ENCODE measurements around the gene NKD1.
A peak's percentile ranks its signal among the peaks of the same experiment; 100 is the strongest.

Gene NKD1

DNA sequence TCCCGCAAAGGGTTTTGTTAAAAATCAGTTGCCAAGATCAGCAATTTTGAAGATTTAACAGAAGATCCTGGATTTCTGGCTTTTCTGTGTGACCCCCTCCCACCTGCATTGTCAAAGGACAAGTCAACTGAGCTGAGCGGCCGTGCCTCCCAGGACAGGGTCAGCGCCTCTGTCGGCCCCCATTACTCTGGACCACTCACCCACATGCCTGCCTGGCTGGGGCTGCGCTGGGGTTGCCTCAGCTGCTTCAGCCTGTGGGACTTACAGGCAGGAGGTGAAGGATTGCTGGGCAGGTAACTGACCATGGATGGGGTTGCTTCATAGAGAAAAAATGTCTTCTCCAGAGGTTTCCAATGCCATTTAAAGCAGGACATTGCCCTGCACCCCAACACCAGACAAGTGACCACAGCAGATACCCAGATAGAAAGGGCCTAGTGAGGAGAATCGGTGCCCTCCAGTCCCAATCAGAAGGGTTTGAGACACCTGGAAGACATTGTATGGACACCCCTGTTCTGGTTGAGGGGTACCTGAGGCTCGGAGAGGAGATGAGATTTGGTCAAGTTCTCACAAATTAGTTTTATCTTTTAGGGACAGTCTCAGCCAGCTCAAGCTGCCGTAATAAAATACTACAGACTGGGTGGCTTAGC, 80.1 kb downstream of the NKD1 start:
- no peak overlapping the region for H3K4me3 ChIP-seq (ENCODE audit: low read length in 2 of 2)
- no peaks in the 10 kb centered on the region for H3K27me3 ChIP-seq (ENCODE audit: control insufficient read depth in 3 of 3, insufficient read depth in 3 of 3, low read depth in 1 of 3, low read length in 3 of 3)
- no peak overlapping the region for H4K8ac ChIP-seq (ENCODE audit: low read depth, low read length)
- no peaks in the 10 kb centered on the region for H3K4me1 ChIP-seq (ENCODE audit: control insufficient read depth in 2 of 2, insufficient read depth in 1 of 2, low read depth in 1 of 2, low read length in 2 of 2)
- H3K79me1 ChIP-seq (ENCODE audit: low read depth, low read length): no peaks in the 10 kb centered on the region
- no peak for DNase-seq (ENCODE audit: low spot score)
- WGBS, 2 donors (ENCODE audit: extremely low coverage in 2 of 2, insufficient read length in 2 of 2, insufficient replicate concordance in 1 of 2): no CpG with 5 or more reads among the region's 9 CpGs
- no peak overlapping the region for H3K27ac ChIP-seq (replicated peaks; ENCODE audit: low read length)
- no peak overlapping the region for H3K4me2 ChIP-seq (ENCODE audit: insufficient read depth, low read length, poor library complexity, severe bottlenecking)
- no peaks in the 10 kb centered on the region for H3K9me3 ChIP-seq (replicated peaks in 1 of 2; ENCODE audit: control insufficient read depth in 2 of 2, insufficient read depth in 1 of 2, low read depth in 1 of 2, low read length in 2 of 2)
- H4K91ac ChIP-seq (ENCODE audit: low read depth, low read length, poor library complexity): no peak overlapping the region
- H2BK120ac ChIP-seq (ENCODE audit: low read depth, low read length): no peak overlapping the region
- no peak overlapping the region for H2BK5ac ChIP-seq (ENCODE audit: low read length)
- H3K14ac ChIP-seq (ENCODE audit: low read length): no peak overlapping the region
- H3K9ac ChIP-seq (ENCODE audit: low read depth, low read length, poor library complexity): peak overlapping the region; percentile 45
- no peak overlapping the region for H3K18ac ChIP-seq (ENCODE audit: low read length)
- no peak overlapping the region for H2AFZ ChIP-seq (ENCODE audit: low read length)
- no peak overlapping the region for H3K4ac ChIP-seq (ENCODE audit: low read length)
- no peak overlapping the region for H2BK15ac ChIP-seq (ENCODE audit: low read length)
- no peak overlapping the region for H3K23ac ChIP-seq (ENCODE audit: low read depth, low read length, poor library complexity)
- H3K36me3 ChIP-seq (replicated peaks in 1 of 2; ENCODE audit: control insufficient read depth in 2 of 2, insufficient read depth in 2 of 2, low read length in 2 of 2): peaks cover 0 to 17% of the 10 kb centered on the region in 2 donors
- peak overlapping the region; percentile 44 for H2AK5ac ChIP-seq (ENCODE audit: low read depth, low read length)
- H2BK12ac ChIP-seq (ENCODE audit: low read length): no peak overlapping the region

- Histone ChIP-seq H3K9ac (ENCODE audit: low read depth, low read length, poor library complexity) (no peak overlapping the region), H4K8ac (ENCODE audit: low read depth, low read length) (no peak overlapping the region), H3K4me1 (ENCODE audit: control insufficient read depth in 2 of 2, insufficient read depth in 1 of 2, low read depth in 1 of 2, low read length in 2 of 2) (no peaks in the 10 kb centered on the region), H2BK120ac (ENCODE audit: low read depth, low read length) (no peak overlapping the region), H3K23ac (ENCODE audit: low read depth, low read length, poor library complexity) (no peak overlapping the region), H3K4me2 (ENCODE audit: insufficient read depth, low read length, poor library complexity, severe bottlenecking) (no peak overlapping the region), H3K27me3 (ENCODE audit: control insufficient read depth in 3 of 3, insufficient read depth in 3 of 3, low read depth in 1 of 3, low read length in 3 of 3) (no peaks in the 10 kb centered on the region), H3K4ac (ENCODE audit: low read length) (no peak overlapping the region), H2AK5ac (ENCODE audit: low read depth, low read length) (no peak overlapping the region), H3K18ac (ENCODE audit: low read length) (no peak overlapping the region), H3K27ac (replicated peaks; ENCODE audit: low read length) (no peak overlapping the region), H3K36me3 (replicated peaks in 1 of 2; ENCODE audit: control insufficient read depth in 2 of 2, insufficient read depth in 2 of 2, low read length in 2 of 2) (peaks cover 0 to 17% of the 10 kb centered on the region in 2 donors), H2BK5ac (ENCODE audit: low read length) (no peak overlapping the region), H3K9me3 (replicated peaks in 1 of 2; ENCODE audit: control insufficient read depth in 2 of 2, insufficient read depth in 1 of 2, low read depth in 1 of 2, low read length in 2 of 2) (no peaks in the 10 kb centered on the region), H3K14ac (ENCODE audit: low read length) (no peak overlapping the region), H4K91ac (ENCODE audit: low read depth, low read length, poor library complexity) (no peak overlapping the region), H2BK12ac (ENCODE audit: low read length) (no peak overlapping the region), H3K79me1 (ENCODE audit: low read depth, low read length) (no peaks in the 10 kb centered on the region), H2AFZ (ENCODE audit: low read length) (no peak overlapping the region), H3K4me3 (ENCODE audit: low read length in 2 of 2) (no peak overlapping the region), H2BK15ac (ENCODE audit: low read length) (no peak overlapping the region)
- no CpG with 5 or more reads among the region's 4 CpGs for WGBS, 2 donors (ENCODE audit: extremely low coverage in 2 of 2, insufficient read length in 2 of 2, insufficient replicate concordance in 1 of 2)
- no peak for DNase-seq (ENCODE audit: low spot score)
Observed at GRCh38 chr16:50629334-50629733, 81.1 kb downstream of the NKD1 start.

- no peak overlapping the region for H3K4me3 ChIP-seq (ENCODE audit: low read length in 2 of 2)
- DNase-seq (ENCODE audit: low spot score): no peak
- whole genome bisulfite sequencing, 2 donors (ENCODE audit: extremely low coverage in 2 of 2, insufficient read length in 2 of 2, insufficient replicate concordance in 1 of 2): no CpG with 5 or more reads among the region's 11 CpGs
- H3K14ac ChIP-seq (ENCODE audit: low read length): no peak overlapping the region
- no peak overlapping the region for H3K23ac ChIP-seq (ENCODE audit: low read depth, low read length, poor library complexity)
- H3K27me3 ChIP-seq (ENCODE audit: control insufficient read depth in 3 of 3, insufficient read depth in 3 of 3, low read depth in 1 of 3, low read length in 3 of 3): no peaks in the 10 kb centered on the region
- H3K18ac ChIP-seq (ENCODE audit: low read length): no peak overlapping the region
- H2BK120ac ChIP-seq (ENCODE audit: low read depth, low read length): no peak overlapping the region
- H2BK15ac ChIP-seq (ENCODE audit: low read length): no peak overlapping the region
- H4K91ac ChIP-seq (ENCODE audit: low read depth, low read length, poor library complexity): no peak overlapping the region
- H3K36me3 ChIP-seq (replicated peaks in 1 of 2; ENCODE audit: control insufficient read depth in 2 of 2, insufficient read depth in 2 of 2, low read length in 2 of 2): peaks cover 0 to 17% of the 10 kb centered on the region in 2 donors
- no peak overlapping the region for H3K9ac ChIP-seq (ENCODE audit: low read depth, low read length, poor library complexity)
- no peak overlapping the region for H3K4me2 ChIP-seq (ENCODE audit: insufficient read depth, low read length, poor library complexity, severe bottlenecking)
- no peaks in the 10 kb centered on the region for H3K9me3 ChIP-seq (replicated peaks in 1 of 2; ENCODE audit: control insufficient read depth in 2 of 2, insufficient read depth in 1 of 2, low read depth in 1 of 2, low read length in 2 of 2)
- no peak overlapping the region for H4K8ac ChIP-seq (ENCODE audit: low read depth, low read length)
- H3K79me1 ChIP-seq (ENCODE audit: low read depth, low read length): no peaks in the 10 kb centered on the region
- H3K4me1 ChIP-seq (ENCODE audit: control insufficient read depth in 2 of 2, insufficient read depth in 1 of 2, low read depth in 1 of 2, low read length in 2 of 2): no peaks in the 10 kb centered on the region
- H3K4ac ChIP-seq (ENCODE audit: low read length): no peak overlapping the region
- H2BK5ac ChIP-seq (ENCODE audit: low read length): no peak overlapping the region
- H2AK5ac ChIP-seq (ENCODE audit: low read depth, low read length): no peak overlapping the region
- no peak overlapping the region for H2BK12ac ChIP-seq (ENCODE audit: low read length)
- no peak overlapping the region for H2AFZ ChIP-seq (ENCODE audit: low read length)
- H3K27ac ChIP-seq (replicated peaks; ENCODE audit: low read length): no peak overlapping the region
Observed at GRCh38 chr16:50630394-50631020, 82.3 kb downstream of the NKD1 start.

GRCh38 chr16:50631249-50631984, 83.2 kb downstream of the NKD1 start:
- Histone ChIP-seq H3K23ac (ENCODE audit: low read depth, low read length, poor library complexity) (no peak overlapping the region), H3K27ac (replicated peaks; ENCODE audit: low read length) (no peak overlapping the region), H3K79me1 (ENCODE audit: low read depth, low read length) (no peaks in the 10 kb centered on the region), H2AFZ (ENCODE audit: low read length) (no peak overlapping the region), H3K18ac (ENCODE audit: low read length) (no peak overlapping the region), H3K9ac (ENCODE audit: low read depth, low read length, poor library complexity) (peak overlapping the region; percentile 50), H4K91ac (ENCODE audit: low read depth, low read length, poor library complexity) (no peak overlapping the region), H2BK5ac (ENCODE audit: low read length) (no peak overlapping the region), H4K8ac (ENCODE audit: low read depth, low read length) (no peak overlapping the region), H2BK120ac (ENCODE audit: low read depth, low read length) (no peak overlapping the region), H3K4ac (ENCODE audit: low read length) (no peak overlapping the region), H3K14ac (ENCODE audit: low read length) (peak overlapping the region; percentile 27), H3K36me3 (replicated peaks in 1 of 2; ENCODE audit: control insufficient read depth in 2 of 2, insufficient read depth in 2 of 2, low read length in 2 of 2) (peaks cover 0 to 17% of the 10 kb centered on the region in 2 donors), H3K4me3 (ENCODE audit: low read length in 2 of 2) (no peak overlapping the region), H2BK15ac (ENCODE audit: low read length) (no peak overlapping the region), H3K27me3 (ENCODE audit: control insufficient read depth in 3 of 3, insufficient read depth in 3 of 3, low read depth in 1 of 3, low read length in 3 of 3) (no peaks in the 10 kb centered on the region), H3K9me3 (replicated peaks in 1 of 2; ENCODE audit: control insufficient read depth in 2 of 2, insufficient read depth in 1 of 2, low read depth in 1 of 2, low read length in 2 of 2) (no peaks in the 10 kb centered on the region), H2BK12ac (ENCODE audit: low read length) (no peak overlapping the region), H3K4me1 (ENCODE audit: control insufficient read depth in 2 of 2, insufficient read depth in 1 of 2, low read depth in 1 of 2, low read length in 2 of 2) (no peaks in the 10 kb centered on the region), H2AK5ac (ENCODE audit: low read depth, low read length) (no peak overlapping the region), H3K4me2 (ENCODE audit: insufficient read depth, low read length, poor library complexity, severe bottlenecking) (no peak overlapping the region)
- no peak for DNase-seq (ENCODE audit: low spot score)
- no CpG with 5 or more reads among the region's 8 CpGs for WGBS, 2 donors (ENCODE audit: extremely low coverage in 2 of 2, insufficient read length in 2 of 2, insufficient replicate concordance in 1 of 2)

Measured in neuronal stem cell (in vitro differentiated cells).